Placental epithelial cell (primary cell): ENCODE data around the gene MAP3K7CL. TPM values are rescaled to one million over a fixed set of nuclear protein-coding genes. Genes with fewer than 3 reads are reported as not detected.

Source experiments
- small RNA-seq: library from RNA; depleted of rRNA; stranded (forward); fragments of <200 nt; gene quantifications from one replicate; pipeline ENCODE3, GENCODE V24; 2012
- total RNA-seq: library from RNA; depleted of rRNA; stranded (reverse); fragments of >200 nt; gene quantifications from 2 replicates; pipeline ENCODE4 v1.2.3, GENCODE V29; 2012

MAP3K7CL gene
- 3.9 and 4.4 TPM in 2 replicates for total RNA-seq

GRCh38 chr21:29130270-29130969, at the start of gene MAP3K7CL:
MAP3K7CL (plus strand) TSS chr21:29130644; CDS start chr21:29133345, 2,701 bp downstream.

Small RNA genes within 50 kb of the gene (small RNA-seq; reads per million reads assigned to genes)
- 0.23 reads per million for gene RF00012
- gene RF00019: not detected

Other genes with a start within 250 kb of the MAP3K7CL start
- gene LTN1, start 137.8 kb upstream of the MAP3K7CL start, total RNA-seq: 29.4 and 39.9 TPM in 2 replicates
- 15.7 and 20.3 TPM in 2 replicates for gene RWDD2B, start 111.3 kb upstream of the MAP3K7CL start, total RNA-seq
- 33.4 and 35.0 TPM in 2 replicates for gene USP16, start 106.0 kb upstream of the MAP3K7CL start, total RNA-seq
- gene CCT8, start 57.0 kb upstream of the MAP3K7CL start, total RNA-seq: 158 and 161 TPM in 2 replicates
- 64.0 and 80.4 TPM in 2 replicates for gene BACH1, start 168.3 kb downstream of the MAP3K7CL start, total RNA-seq